IMR-90 (cell line): Measurements from ENCODE around the gene IL12RB1. TPM values are rescaled to one million over a fixed set of nuclear protein-coding genes. Genes with fewer than 3 reads are reported as not detected.
A peak's percentile ranks its signal among the peaks of the same experiment; 100 is the strongest.

Experiments
- ATAC-seq: fragments of 200-7000 bp; cut with Tn5 transposase; 2 replicates; pipeline ENCODE4 v1.9.1; 2020; ENCODE audit warnings: low read depth, mild to moderate bottlenecking, moderate library complexity
- BruUV-seq: library from RNA; stranded (reverse); fragments of 400-500 nt; replicated peaks from 2 replicates; lab custom pipeline; 2021; lab: Mats Ljungman, UMichigan
- CTCF ChIA-PET: fragments of 300-600 bp; formaldehyde crosslinking; extraction: SDS; loops from one replicate; lab custom pipeline; 2021; ENCODE audit warnings: antibody characterized with exemption; lab: Yijun Ruan, JAX
- POLR2A ChIA-PET: fragments of 300-600 bp; sonication (Branson Sonifier 250); formaldehyde crosslinking; loops from one replicate; lab custom pipeline; 2022; ENCODE audit warnings: antibody characterized with exemption; ENCODE audit not compliant: unreplicated experiment; lab: Charles Lee
- DNase-seq: peaks from one replicate; pipeline ENCODE4 v3.0.0; 2013
- H2AFZ ChIP-seq: replicated peaks from 2 replicates; pipeline ENCODE3; 2013; ENCODE audit warnings: low read length, mild to moderate bottlenecking; ENCODE audit not compliant: poor library complexity
- H2AK5ac ChIP-seq: 2 replicates; pipeline ENCODE4 v1.6.1; 2013; ENCODE audit warnings: low read depth, low read length, inconsistent platforms
- H2AK9ac ChIP-seq: replicated peaks from 2 replicates; pipeline ENCODE3; 2013; ENCODE audit warnings: mild to moderate bottlenecking, low read depth, low read length, moderate library complexity; ENCODE audit not compliant: poor library complexity
- H2BK120ac ChIP-seq: 2 replicates; pipeline ENCODE4 v1.6.1; 2013; ENCODE audit warnings: low read depth, low read length, inconsistent platforms
- H2BK15ac ChIP-seq: 3 replicates; pipeline ENCODE4 v1.6.1; 2013; ENCODE audit warnings: low read depth, low read length, inconsistent platforms
- H2BK20ac ChIP-seq: 2 replicates; pipeline ENCODE4 v1.6.1; 2013; ENCODE audit warnings: low read depth, mild to moderate bottlenecking, inconsistent platforms, low read length, moderate library complexity
- H2BK5ac ChIP-seq: 2 replicates; pipeline ENCODE4 v1.6.1; 2013; ENCODE audit warnings: mild to moderate bottlenecking, low read depth, low read length, inconsistent platforms; ENCODE audit not compliant: poor library complexity, severe bottlenecking
- H3K14ac ChIP-seq: replicated peaks from 2 replicates; pipeline ENCODE4 v1.6.1; 2013; ENCODE audit warnings: low read depth, low read length, inconsistent platforms
- H3K18ac ChIP-seq: 2 replicates; pipeline ENCODE4 v1.6.1; 2013; ENCODE audit warnings: low read depth, low read length, control low read depth
- H3K23ac ChIP-seq: 2 replicates; pipeline ENCODE4 v1.6.1; 2013; ENCODE audit warnings: low read depth, low read length, inconsistent platforms
- H3K27ac ChIP-seq: 2 replicates; pipeline ENCODE4 v1.5.1; 2013; ENCODE audit warnings: mild to moderate bottlenecking, control low read depth, low read length; ENCODE audit not compliant: insufficient read depth
- H3K27me3 ChIP-seq: 2 replicates; pipeline ENCODE4 v1.6.1; 2013; ENCODE audit warnings: low read length; ENCODE audit not compliant: control insufficient read depth, insufficient read depth
- H3K36me3 ChIP-seq: 2 replicates; pipeline ENCODE4 v1.6.1; 2013; ENCODE audit warnings: low read length, mixed read lengths; ENCODE audit not compliant: control insufficient read depth, insufficient read depth
- H3K4ac ChIP-seq: 2 replicates; pipeline ENCODE4 v1.6.1; 2013; ENCODE audit warnings: low read depth, low read length, inconsistent platforms
- H3K4me1 ChIP-seq: 2 replicates; pipeline ENCODE4 v1.6.1; 2013; ENCODE audit warnings: low read length, mixed read lengths; ENCODE audit not compliant: control insufficient read depth, insufficient read depth
- H3K4me2 ChIP-seq: 2 replicates; pipeline ENCODE4 v1.6.1; 2013; ENCODE audit warnings: low read depth, mild to moderate bottlenecking, control low read depth, low read length, moderate library complexity
- H3K4me3 ChIP-seq: 2 replicates; pipeline ENCODE4 v1.5.1; 2013; ENCODE audit warnings: low read depth, mild to moderate bottlenecking, control low read depth, low read length, moderate library complexity; ENCODE audit not compliant: insufficient read depth
- H3K56ac ChIP-seq: 2 replicates; pipeline ENCODE4 v1.6.1; 2013; ENCODE audit warnings: low read length, inconsistent platforms; ENCODE audit not compliant: insufficient read depth; ENCODE audit errors: extremely low read depth
- H3K79me1 ChIP-seq, 2 experiments: 2 replicates each; pipeline ENCODE4 v1.6.1; 2013; ENCODE audit warnings: low read length in 2 of 2, inconsistent platforms in 1 of 2, low read depth in 1 of 2
- H3K9ac ChIP-seq: 2 replicates; pipeline ENCODE4 v1.6.1; 2013; ENCODE audit warnings: low read depth, low read length, control low read depth
- H3K9me1 ChIP-seq: 2 replicates; pipeline ENCODE4 v1.6.1; 2013; ENCODE audit warnings: low read length, inconsistent platforms; ENCODE audit not compliant: insufficient read depth
- H3K9me3 ChIP-seq: 2 replicates; pipeline ENCODE4 v1.6.1; 2013; ENCODE audit warnings: low read length; ENCODE audit not compliant: control insufficient read depth, insufficient read depth
- H4K20me1 ChIP-seq: 2 replicates; pipeline ENCODE4 v1.6.1; 2013; ENCODE audit warnings: low read length, inconsistent platforms; ENCODE audit not compliant: insufficient read depth
- H4K5ac ChIP-seq: 2 replicates; pipeline ENCODE4 v1.6.1; 2013; ENCODE audit warnings: mild to moderate bottlenecking, low read depth, low read length, control low read depth
- H4K8ac ChIP-seq, 2 experiments: 2 replicates each; pipeline ENCODE4 v1.6.1; 2013; ENCODE audit warnings: low read depth in 2 of 2, low read length in 2 of 2, control low read depth in 1 of 2, inconsistent platforms in 1 of 2
- H4K91ac ChIP-seq: 2 replicates; pipeline ENCODE4 v1.6.1; 2013; ENCODE audit warnings: low read depth, low read length, inconsistent platforms; ENCODE audit not compliant: insufficient read depth
- BHLHE40 ChIP-seq: fragments of 150-350 bp; IDR thresholded peaks from 2 replicates; pipeline ENCODE4 v1.6.1; 2016; ENCODE audit warnings: mild to moderate bottlenecking, low read depth, low read length
- CEBPB ChIP-seq: IDR thresholded peaks from 2 replicates; pipeline ENCODE4 v1.6.1; 2012; ENCODE audit warnings: low read depth, low read length, improper control_type of control experiment
- CHD1 ChIP-seq: IDR thresholded peaks from 2 replicates; pipeline ENCODE4 v1.6.1; 2012; ENCODE audit warnings: low read depth, low read length, improper control_type of control experiment
- CTCF ChIP-seq: conservative IDR thresholded peaks from 2 replicates; pipeline ENCODE4 v1.5.1; 2012; ENCODE audit warnings: mild to moderate bottlenecking, low read depth, low read length, improper control_type of control experiment
- ELK1 ChIP-seq: fragments of 150-350 bp; IDR thresholded peaks from 2 replicates; pipeline ENCODE4 v1.6.1; 2016; ENCODE audit warnings: low read depth, mild to moderate bottlenecking, low read length, moderate library complexity, borderline replicate concordance
- FOS ChIP-seq: fragments of 150-350 bp; IDR thresholded peaks from 2 replicates; pipeline ENCODE4 v1.6.1; 2016; ENCODE audit warnings: low read depth, low read length
- MAFK ChIP-seq: IDR thresholded peaks from 2 replicates; pipeline ENCODE4 v1.6.1; 2012; ENCODE audit warnings: low read depth, low read length, improper control_type of control experiment
- MAZ ChIP-seq: IDR thresholded peaks from 2 replicates; pipeline ENCODE4 v1.6.1; 2012; ENCODE audit warnings: low read depth, mild to moderate bottlenecking, low read length, improper control_type of control experiment, moderate library complexity, borderline replicate concordance
- MXI1 ChIP-seq: IDR thresholded peaks from 2 replicates; pipeline ENCODE4 v1.6.1; 2012; ENCODE audit warnings: low read depth, mild to moderate bottlenecking, low read length, moderate library complexity, borderline replicate concordance
- NFE2L2 ChIP-seq: fragments of 150-350 bp; IDR thresholded peaks from 2 replicates; pipeline ENCODE4 v1.6.1; 2016; ENCODE audit warnings: low read depth, mild to moderate bottlenecking, low read length
- POLR2A ChIP-seq: IDR thresholded peaks from 2 replicates; pipeline ENCODE4 v1.6.1; 2012; ENCODE audit warnings: mild to moderate bottlenecking, low read depth, low read length
- RAD21 ChIP-seq: IDR thresholded peaks from 2 replicates; pipeline ENCODE4 v1.6.1; 2012; ENCODE audit warnings: low read length, improper control_type of control experiment
- RCOR1 ChIP-seq: IDR thresholded peaks from 2 replicates; pipeline ENCODE4 v1.6.1; 2012; ENCODE audit warnings: mild to moderate bottlenecking, low read length, improper control_type of control experiment; ENCODE audit not compliant: insufficient replicate concordance
- RFX5 ChIP-seq: IDR thresholded peaks from 2 replicates; pipeline ENCODE4 v1.8.0; 2012; ENCODE audit warnings: low read depth, mild to moderate bottlenecking, low read length, moderate library complexity
- SMC3 ChIP-seq: fragments of 150-350 bp; IDR thresholded peaks from 2 replicates; pipeline ENCODE4 v1.6.1; 2016; ENCODE audit warnings: low read depth, mild to moderate bottlenecking, antibody characterized with exemption, low read length, moderate library complexity
- WGBS, 2 experiments: methylation state at CpG; one replicate each; pipeline versions ENCODE4 v1.1.5 to v1.1.7; 2013; ENCODE audit warnings: missing lambda C conversion rate in 2 of 2; ENCODE audit not compliant: insufficient read length in 1 of 2; ENCODE audit errors: extremely low coverage in 2 of 2; 5-methylcytosine and 5-hydroxymethylcytosine counted together
- dilution Hi-C: fragments of 300-500 bp; cut with HindIII; formaldehyde crosslinking; loops from one replicate; pipeline ENCODE4 v1.14.3; 2018; ENCODE audit warnings: low sequenced_read_pairs; ENCODE audit not compliant: unreplicated experiment
- in situ Hi-C: fragments of 300-500 bp; cut with MboI; formaldehyde crosslinking; loops from 3 replicates; pipeline ENCODE4 v1.14.3; 2019; ENCODE audit warnings: low sequenced_read_pairs, inconsistent platforms, mixed read lengths
- intact Hi-C: fragments of 100-400 bp; cut with micrococcal nuclease; formaldehyde crosslinking; loops from 2 replicates; pipeline ENCODE4 v1.10.0; 2022
- polyA plus RNA-seq, 3 experiments: library from polyadenylated mRNA; depleted of rRNA; stranded (reverse); fragments of >200 nt; gene quantifications; 2 replicates each; pipeline ENCODE4 v1.2.3, GENCODE V29; 2012; ENCODE audit warnings: low replicate concordance in 1 of 3
- total RNA-seq: library from RNA; depleted of rRNA; stranded (reverse); fragments of >200 nt; gene quantifications from 2 replicates; pipeline ENCODE4 v1.2.3, GENCODE V29; 2012
- TF ChIP-seq, protein P1 (sequence below): fragments of 150-350 bp; IDR thresholded peaks from 2 replicates; pipeline ENCODE4 v1.6.1; 2017; ENCODE audit warnings: mild to moderate bottlenecking, antibody characterized with exemption, low read length, low read depth

The IL12RB1 gene
- total and polyA plus RNA-seq, 2 of the 4 experiments (the other 2 are of a cell fraction): not detected

DNA sequence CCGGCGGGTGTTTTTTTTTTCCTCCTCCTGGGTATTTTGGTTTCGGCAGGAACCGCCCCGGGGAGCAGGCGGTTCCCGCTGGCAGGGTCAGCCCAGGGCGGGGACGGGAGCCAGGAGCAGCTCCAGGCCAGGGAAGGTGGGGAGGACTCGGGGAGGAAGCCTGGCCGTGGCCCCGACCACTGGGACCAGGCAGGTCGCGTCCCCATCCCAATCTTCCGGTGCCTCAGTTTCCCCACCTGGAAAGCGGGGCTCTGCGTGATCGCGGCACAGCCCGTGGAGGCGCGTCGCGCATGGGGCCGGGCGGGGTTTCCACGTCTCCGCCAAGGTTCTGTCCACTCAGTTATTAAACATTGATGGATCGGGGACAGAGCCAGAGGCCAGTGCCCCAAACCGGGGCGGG, 34.8 kb downstream of the IL12RB1 start:
- ATAC-seq (no peak), DNase-seq (no peak)
- Histone ChIP-seq H4K5ac (no peak overlapping the region; the same call in 1 of the 2 replicates), H4K91ac (no peak overlapping the region), H3K4me1 (peaks cover 9% of the 10 kb centered on the region), H3K14ac (no peak overlapping the region), H3K27ac (no peak overlapping the region), H3K36me3 (no peaks in the 10 kb centered on the region), H2AK5ac (no peak overlapping the region), H3K9me3 (no peaks in the 10 kb centered on the region), H3K18ac (no peak overlapping the region), H2AFZ (peak overlapping the region; percentile 51), H2AK9ac (no peak overlapping the region), H3K9ac (no peak overlapping the region), H3K79me1 (no peaks in the 10 kb centered on the region), H2BK20ac (no peak overlapping the region), H3K23ac (no peak overlapping the region), H3K4ac (no peak overlapping the region), H3K56ac (no peak overlapping the region), H2BK120ac (no peak overlapping the region; the same call in 1 of the 2 replicates), H3K9me1 (no peaks in the 10 kb centered on the region), H4K8ac (peak overlapping the region in 1 of 2 experiments; percentile 25; a peak in 1 of 4 replicates), H2BK5ac (no peak overlapping the region), H2BK15ac (no peak overlapping the region), H3K4me3 (no peak overlapping the region), H4K20me1 (no peaks in the 10 kb centered on the region), H3K4me2 (no peak overlapping the region), H3K27me3 (no peaks in the 10 kb centered on the region; the same call in 1 of the 2 replicates)
- intact Hi-C loops (no loop called here), in situ Hi-C loops (loop anchor here (25.0 kb wide), 1 partner anchor 115 kb away; the partner anchor contains the start of gene CCDC124), dilution Hi-C loops (no loop called here)
- no peak for TF ChIP-seq CTCF
- TF ChIP-seq RCOR1: no peak
- TF ChIP-seq MAZ: no peak
- TF ChIP-seq CHD1: no peak
- TF ChIP-seq CEBPB: no peak
- no peak for TF ChIP-seq MAFK
- TF ChIP-seq ELK1: no peak
- no peak for TF ChIP-seq FOS
- TF ChIP-seq RFX5: no peak
- no peak for TF ChIP-seq NFE2L2
- no peak for TF ChIP-seq SMC3
- TF ChIP-seq RAD21: no peak
- TF ChIP-seq POLR2A: no peak
- TF ChIP-seq, protein P1, sequence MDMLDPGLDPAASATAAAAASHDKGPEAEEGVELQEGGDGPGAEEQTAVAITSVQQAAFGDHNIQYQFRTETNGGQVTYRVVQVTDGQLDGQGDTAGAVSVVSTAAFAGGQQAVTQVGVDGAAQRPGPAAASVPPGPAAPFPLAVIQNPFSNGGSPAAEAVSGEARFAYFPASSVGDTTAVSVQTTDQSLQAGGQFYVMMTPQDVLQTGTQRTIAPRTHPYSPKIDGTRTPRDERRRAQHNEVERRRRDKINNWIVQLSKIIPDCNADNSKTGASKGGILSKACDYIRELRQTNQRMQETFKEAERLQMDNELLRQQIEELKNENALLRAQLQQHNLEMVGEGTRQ: no peak
- TF ChIP-seq BHLHE40: no peak
- TF ChIP-seq MXI1: no peak
- 0% methylated on average over 1 of the region's 31 CpGs; no CpG with 5 or more reads in 1 of the 2 experiments for WGBS, 2 experiments
- BruUV-seq: no TSS peak
- POLR2A ChIA-PET: no interaction called here
- CTCF ChIA-PET: no interaction called here
